ENCODE results near the gene GLCE.

GLCE gene

GRCh38 chr15:69319384-69320375 lies 159.2 kb downstream of the GLCE start:
- Histone ChIP-seq H3K4me2 (ENCODE audit: low read depth, low read length, poor library complexity, severe bottlenecking) (peak overlapping the region; percentile 65), H3K9me3 (ENCODE audit: insufficient read depth, low read depth, low read length) (no peaks in the 10 kb centered on the region), H4K20me1 (ENCODE audit: insufficient read depth, low read length, poor library complexity, severe bottlenecking) (no peaks in the 10 kb centered on the region), H3K4me3 (ENCODE audit: low read length, poor library complexity, severe bottlenecking) (peak overlapping the region; percentile 18), H3K79me2 (ENCODE audit: insufficient read depth, low read length) (no peaks in the 10 kb centered on the region), H3K36me3 (ENCODE audit: insufficient read depth, low read length) (no peaks in the 10 kb centered on the region), H3K27me3 (ENCODE audit: insufficient read depth, low read length, poor library complexity, severe bottlenecking) (no peaks in the 10 kb centered on the region), H3K9ac (ENCODE audit: low read depth, low read length, poor library complexity, severe bottlenecking) (peak overlapping the region; percentile 52), H2AFZ (ENCODE audit: low read length) (peak overlapping the region; percentile 42), H3F3A (ENCODE audit: low read depth) (no peaks in the 10 kb centered on the region), H3K4me1 (ENCODE audit: insufficient read depth, low read length, poor library complexity, severe bottlenecking) (peaks cover 19% of the 10 kb centered on the region), H3K9me2 (replicated peaks; ENCODE audit: low read depth, low read length) (no peaks in the 10 kb centered on the region)
- TF ChIP-seq EZH2phosphoT487 (IDR thresholded peaks at IDR 0.05; ENCODE audit: borderline replicate concordance) (no peak), CTCF (conservative IDR thresholded peaks at IDR 0.05; ENCODE audit: low read length) (no peak)

GRCh38 chr15:69320977-69321554 lies 160.6 kb downstream of the GLCE start:
- Histone ChIP-seq H3K9me2 (replicated peaks; ENCODE audit: low read depth, low read length) (no peaks in the 10 kb centered on the region), H3K9ac (ENCODE audit: low read depth, low read length, poor library complexity, severe bottlenecking) (no peak overlapping the region), H3K4me2 (ENCODE audit: low read depth, low read length, poor library complexity, severe bottlenecking) (no peak overlapping the region), H3K27me3 (ENCODE audit: insufficient read depth, low read length, poor library complexity, severe bottlenecking) (no peaks in the 10 kb centered on the region), H3K36me3 (ENCODE audit: insufficient read depth, low read length) (no peaks in the 10 kb centered on the region), H3K79me2 (ENCODE audit: insufficient read depth, low read length) (no peaks in the 10 kb centered on the region), H3K4me1 (ENCODE audit: insufficient read depth, low read length, poor library complexity, severe bottlenecking) (peaks cover 19% of the 10 kb centered on the region), H3K4me3 (ENCODE audit: low read length, poor library complexity, severe bottlenecking) (no peak overlapping the region), H3K9me3 (ENCODE audit: insufficient read depth, low read depth, low read length) (no peaks in the 10 kb centered on the region), H3F3A (ENCODE audit: low read depth) (no peaks in the 10 kb centered on the region), H2AFZ (ENCODE audit: low read length) (no peak overlapping the region), H4K20me1 (ENCODE audit: insufficient read depth, low read length, poor library complexity, severe bottlenecking) (no peaks in the 10 kb centered on the region)
- no peak for TF ChIP-seq EZH2phosphoT487 (IDR thresholded peaks at IDR 0.05; ENCODE audit: borderline replicate concordance)
- no peak for TF ChIP-seq CTCF (conservative IDR thresholded peaks at IDR 0.05; ENCODE audit: low read length)
